Right lobe of liver (tissue), 4 donors: ENCODE data around the gene ASGR2.

Source experiments
- CTCF ChIP-seq, 4 donors: fragments of 200-600 bp in 3 of 4; fragments of 450-650 bp in 1 of 4; IDR thresholded peaks; one replicate each; pipeline versions ENCODE4 v1.5.1 to v1.8.0; 2016 to 2022; ENCODE audit warnings: antibody characterized with exemption in 4 of 4, mild to moderate bottlenecking in 2 of 4
- POLR2A ChIP-seq: fragments of 450-650 bp; IDR thresholded peaks from one replicate; pipeline ENCODE4 v1.6.1; 2017; ENCODE audit warnings: antibody characterized with exemption, mild to moderate bottlenecking
- donor health status: DM: no; HTN: no; CAD: no.
- donor health status: DM: no; HTN: no; CAD: no.
- donor health status: DM: no; HTN: yes; CAD: no.

- TF ChIP-seq CTCF (IDR thresholded peaks at IDR 0.05) (no peak), POLR2A (no peak)
Measured at GRCh38 chr17:7070712-7071111, 43.9 kb downstream of the ASGR2 start.
